C1 segment of cervical spinal cord (tissue), 14 donors: Measurements from ENCODE around the gene SPATA31E1.
"Not testable (repeated sequence)": the region's sequence is repeated elsewhere in the genome, so short reads cannot be mapped to it uniquely, and the experiment has no call there.

ENCODE experiments used
- DNase-seq, 14 donors: peaks; one replicate each; lab custom pipeline; 2025; lab: John Stamatoyannopoulos, UW

The SPATA31E1 gene

DNA sequence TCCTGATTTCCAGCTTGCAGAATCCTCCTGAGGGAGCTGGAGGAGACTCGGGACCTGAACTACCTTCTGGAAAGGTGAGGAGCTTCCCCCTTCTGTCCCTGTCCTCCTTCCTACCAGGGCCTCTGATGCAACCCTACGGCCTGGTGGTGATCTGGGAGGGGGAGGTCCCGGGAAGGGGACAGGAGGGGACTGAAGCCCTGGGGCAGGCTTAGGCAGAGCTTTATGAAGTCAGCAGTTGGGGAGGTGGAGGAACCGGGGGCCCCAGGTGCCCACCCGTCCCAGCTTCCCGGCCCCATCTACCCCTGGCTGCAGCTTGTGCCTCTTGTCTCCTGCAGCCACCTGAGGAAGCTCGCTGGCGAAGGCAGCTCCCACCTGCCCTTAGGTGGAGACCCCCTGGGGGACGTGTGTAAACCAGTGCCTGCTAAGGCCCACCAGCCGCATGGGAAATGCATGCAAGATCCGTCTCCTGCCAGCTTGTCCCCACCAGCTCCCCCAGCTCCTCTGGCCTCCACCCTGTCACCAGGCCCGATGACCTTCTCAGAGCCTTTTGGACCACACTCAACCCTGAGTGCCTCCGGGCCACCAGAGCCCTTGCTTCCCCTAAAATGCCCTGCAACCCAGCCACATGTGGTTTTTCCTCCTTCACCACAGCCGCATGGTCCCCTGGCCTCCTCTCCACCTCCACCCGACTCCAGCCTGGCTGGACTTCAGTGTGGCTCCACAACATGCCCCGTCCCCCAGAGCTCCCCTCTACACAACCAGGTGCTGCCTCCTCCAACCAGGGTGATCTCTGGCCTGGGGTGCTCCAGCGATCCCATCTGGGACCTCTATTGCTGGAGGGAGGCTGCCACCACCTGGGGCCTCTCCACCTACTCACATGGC lies 2.1 kb downstream of the SPATA31E1 start:
- DNase-seq: no peak

DNA sequence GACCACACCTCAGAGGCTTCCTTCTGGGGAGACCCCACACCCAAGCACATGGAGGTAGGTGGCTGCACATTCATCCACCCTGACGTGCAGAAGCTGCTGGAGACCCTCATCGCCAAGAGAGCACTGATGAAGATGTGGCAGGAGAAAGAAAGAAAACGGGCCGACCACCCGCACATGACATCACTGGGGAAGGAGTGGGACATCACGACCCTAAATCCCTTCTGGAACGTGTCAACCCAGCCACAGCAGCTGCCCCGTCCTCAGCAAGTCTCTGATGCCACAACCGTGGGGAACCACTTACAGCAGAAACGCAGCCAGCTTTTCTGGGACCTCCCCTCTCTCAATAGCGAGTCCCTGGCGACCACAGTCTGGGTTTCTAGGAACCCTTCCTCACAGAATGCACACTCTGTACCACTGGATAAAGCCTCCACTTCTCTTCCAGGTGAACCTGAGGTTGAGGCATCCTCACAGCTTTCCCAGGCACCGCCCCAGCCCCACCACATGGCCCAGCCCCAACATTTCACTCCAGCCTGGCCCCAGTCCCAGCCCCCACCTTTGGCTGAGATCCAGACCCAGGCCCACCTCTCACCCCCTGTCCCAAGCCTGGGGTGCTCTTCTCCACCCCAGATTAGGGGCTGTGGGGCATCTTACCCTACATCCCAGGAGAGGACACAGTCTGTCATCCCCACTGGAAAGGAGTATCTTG lies 3.0 kb downstream of the SPATA31E1 start:
- DNase-seq: no peak

DNA sequence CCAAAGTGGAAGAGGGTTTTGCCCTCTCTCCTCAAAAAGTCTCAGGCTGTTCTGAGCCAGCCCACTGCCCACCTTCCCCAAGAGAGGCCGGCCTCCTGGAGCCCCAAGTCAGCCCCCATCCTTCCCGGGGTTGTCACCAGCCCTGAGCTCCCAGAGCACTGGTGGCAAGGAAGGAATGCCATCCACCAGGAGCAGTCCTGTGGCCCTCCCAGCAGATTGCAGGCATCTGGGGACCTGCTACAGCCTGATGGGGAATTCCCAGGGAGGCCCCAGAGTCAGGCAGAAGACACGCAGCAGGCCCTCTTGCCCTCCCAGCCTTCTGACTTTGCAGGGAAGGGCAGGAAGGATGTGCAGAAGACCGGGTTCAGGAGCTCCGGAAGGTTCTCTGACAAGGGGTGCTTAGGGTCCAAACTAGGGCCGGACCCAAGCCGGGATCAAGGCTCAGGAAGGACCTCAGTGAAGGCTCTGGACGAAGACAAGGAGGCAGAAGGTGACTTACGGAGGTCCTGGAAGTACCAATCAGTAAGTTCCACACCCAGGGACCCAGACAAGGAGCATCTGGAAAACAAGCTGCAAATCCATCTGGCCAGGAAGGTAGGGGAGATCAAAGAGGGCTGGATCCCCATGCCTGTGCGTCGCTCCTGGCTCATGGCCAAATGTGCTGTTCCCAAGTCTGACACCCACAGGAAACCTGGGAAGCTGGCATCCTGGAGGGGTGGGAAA lies 3.7 kb downstream of the SPATA31E1 start:
- no peak for DNase-seq

DNA sequence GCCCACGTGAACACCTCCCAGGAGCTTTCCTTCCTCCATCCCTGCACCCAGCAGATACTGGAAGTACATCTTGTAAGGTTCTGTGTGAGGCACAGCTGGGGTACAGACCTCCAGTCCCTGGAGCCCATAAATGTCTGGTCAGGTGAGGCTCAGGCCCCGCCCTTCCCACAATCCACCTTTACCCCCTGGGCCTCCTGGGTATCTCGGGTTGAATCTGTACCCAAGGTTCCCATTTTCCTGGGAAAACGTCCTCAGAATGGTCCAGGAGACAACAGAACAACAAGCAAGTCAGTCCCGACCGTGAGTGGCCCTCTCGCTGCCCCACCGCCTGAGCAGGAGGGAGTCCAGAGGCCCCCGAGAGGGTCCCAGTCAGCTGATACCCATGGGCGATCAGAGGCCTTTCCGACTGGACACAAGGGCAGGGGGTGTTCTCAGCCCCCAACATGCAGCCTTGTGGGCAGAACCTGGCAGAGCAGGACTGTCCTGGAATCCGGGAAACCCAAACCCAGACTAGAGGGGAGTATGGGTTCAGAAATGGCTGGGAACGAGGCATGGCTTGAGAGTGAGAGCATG lies 4.3 kb downstream of the SPATA31E1 start:
- DNase-seq: no peak

DNA sequence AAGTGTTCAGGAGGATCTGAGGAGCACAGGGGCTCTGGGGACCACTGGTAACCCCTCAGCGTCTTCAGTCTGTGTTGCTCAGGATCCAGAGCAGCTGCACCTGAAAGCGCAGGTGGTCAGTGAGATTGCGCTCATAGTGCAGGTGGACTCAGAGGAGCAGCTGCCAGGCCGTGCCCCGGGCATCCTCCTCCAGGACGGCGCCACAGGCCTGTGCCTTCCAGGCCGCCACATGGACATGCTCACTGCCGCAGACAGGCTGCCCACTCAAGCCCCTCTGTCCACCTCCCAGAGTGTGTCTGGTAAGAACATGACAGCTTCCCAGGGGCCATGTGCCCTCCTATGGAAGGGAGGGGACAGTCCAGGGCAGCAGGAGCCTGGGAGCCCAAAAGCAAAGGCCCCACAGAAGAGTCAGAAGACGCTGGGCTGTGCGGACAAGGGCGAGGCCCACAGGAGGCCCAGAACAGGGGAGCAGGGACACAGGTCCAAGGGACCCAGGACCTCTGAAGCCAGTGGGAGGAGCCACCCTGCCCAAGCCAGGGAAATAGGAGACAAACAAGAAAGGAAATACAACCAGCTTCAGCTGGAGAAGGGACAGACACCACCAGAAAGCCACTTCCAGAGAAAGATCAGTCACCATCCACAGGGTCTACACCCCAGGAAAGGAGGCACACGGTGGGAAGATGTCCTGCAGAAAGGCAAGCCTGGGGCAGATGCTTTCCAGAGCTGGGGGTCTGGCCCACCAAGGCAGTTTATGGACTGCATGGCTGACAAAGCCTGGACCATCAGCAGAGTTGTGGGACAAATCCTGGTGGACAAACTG lies 5.2 kb downstream of the SPATA31E1 start:
- DNase-seq: no peak

- no peak for DNase-seq
These were observed 5.8 kb downstream of the SPATA31E1 start for GRCh38 chr9:87888501-87888900.

DNA sequence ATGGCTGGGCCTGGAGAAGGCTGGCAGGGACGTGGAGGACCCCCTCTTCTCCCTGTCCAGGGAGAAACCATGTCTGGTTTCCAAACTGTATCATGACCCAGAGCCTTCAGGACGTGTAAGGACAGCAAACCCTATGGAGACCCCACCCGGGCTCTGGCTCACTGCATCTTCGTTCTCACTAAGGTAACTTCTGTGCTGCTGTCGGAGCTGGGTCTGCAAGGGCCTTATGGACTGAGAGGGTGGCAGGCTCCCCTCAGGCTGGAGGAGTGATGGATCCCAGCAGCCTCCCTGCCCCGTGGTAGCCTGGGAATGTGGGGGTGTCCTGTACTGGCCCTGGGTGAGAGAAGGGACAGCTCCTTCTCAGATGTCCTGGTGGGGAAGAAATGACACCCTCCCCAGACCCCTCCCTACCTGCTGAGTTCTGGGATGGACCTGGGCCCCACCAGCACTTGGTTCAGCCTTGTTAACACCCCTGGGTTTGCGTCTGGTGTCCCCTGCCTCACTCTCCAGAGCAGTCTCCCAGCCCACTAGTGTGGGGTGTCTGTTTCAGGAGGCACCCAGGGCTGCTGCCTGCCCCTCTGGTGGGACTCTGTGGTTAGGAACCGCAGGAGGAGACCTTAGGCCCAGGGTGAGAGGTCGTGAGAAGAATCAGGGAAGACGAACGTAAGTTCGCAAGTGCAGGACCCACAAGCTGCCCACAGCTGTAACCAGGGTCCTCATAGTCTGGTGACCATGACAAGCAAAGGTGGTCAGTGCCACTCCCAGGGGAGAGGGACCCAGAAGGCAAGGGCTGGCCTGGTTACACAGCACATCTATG lies 6.6 kb downstream of the SPATA31E1 start:
- DNase-seq: no peak

DNA sequence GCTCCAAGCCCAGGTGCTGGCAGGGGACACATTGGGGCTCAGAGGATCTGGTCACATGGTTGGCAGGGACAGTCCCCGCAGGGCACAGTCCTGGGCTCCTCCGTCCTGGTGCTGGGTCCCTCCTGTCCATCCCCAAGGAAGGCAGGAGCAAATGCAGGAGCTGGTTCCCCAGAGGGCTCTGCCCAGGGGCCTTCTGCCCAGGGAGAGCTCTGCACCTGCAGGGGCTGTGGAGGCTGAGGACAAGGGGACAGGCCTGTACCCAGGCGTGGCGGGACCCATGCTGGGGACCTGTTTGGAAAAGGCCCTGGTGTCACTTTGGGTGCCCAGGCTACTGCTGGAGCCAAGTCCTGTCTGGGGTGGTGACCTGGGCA lies 7.2 kb downstream of the SPATA31E1 start:
- no peak for DNase-seq

- no peak for DNase-seq
These were observed 8.2 kb downstream of the SPATA31E1 start for GRCh38 chr9:87890837-87891236.

DNA sequence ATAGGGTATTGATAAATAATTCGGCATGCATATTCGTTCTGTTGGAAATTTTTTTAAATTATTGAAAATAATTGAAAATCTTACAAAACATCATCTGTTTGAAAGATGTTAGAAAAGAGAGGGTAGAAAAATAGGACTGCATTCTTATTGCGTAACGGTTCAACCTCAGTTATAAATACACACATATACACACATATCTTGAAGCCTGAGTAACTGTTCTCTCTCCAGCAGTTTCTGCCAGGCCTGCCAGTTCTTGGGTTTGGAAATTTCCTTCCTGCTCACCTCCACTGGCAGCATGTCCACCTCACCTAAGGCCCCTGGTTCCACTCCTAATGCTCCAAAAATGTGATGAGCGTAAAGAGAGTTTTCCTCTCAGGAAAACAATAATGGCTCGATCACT lies 9.1 kb downstream of the SPATA31E1 start:
- DNase-seq: no peak

DNA sequence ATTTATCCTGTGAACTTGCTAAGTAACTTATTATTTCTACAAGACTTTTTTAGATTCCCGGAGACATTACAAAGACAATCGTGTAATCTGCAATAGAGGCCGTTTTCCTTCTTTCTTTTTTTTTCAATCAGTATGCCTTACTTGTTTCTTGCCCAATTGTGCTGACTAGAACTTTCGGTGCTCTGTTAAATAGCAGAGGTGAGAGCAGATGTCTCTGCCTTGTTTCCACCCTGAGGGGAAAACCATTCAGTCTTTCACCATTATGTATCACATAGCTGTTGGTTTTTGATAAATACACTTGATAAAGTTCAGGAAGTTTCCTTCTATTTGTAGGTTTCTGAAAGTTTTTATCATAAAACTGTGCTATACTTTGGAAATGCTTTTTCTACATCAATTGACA lies 10.3 kb downstream of the SPATA31E1 start:
- no peak for DNase-seq

DNA sequence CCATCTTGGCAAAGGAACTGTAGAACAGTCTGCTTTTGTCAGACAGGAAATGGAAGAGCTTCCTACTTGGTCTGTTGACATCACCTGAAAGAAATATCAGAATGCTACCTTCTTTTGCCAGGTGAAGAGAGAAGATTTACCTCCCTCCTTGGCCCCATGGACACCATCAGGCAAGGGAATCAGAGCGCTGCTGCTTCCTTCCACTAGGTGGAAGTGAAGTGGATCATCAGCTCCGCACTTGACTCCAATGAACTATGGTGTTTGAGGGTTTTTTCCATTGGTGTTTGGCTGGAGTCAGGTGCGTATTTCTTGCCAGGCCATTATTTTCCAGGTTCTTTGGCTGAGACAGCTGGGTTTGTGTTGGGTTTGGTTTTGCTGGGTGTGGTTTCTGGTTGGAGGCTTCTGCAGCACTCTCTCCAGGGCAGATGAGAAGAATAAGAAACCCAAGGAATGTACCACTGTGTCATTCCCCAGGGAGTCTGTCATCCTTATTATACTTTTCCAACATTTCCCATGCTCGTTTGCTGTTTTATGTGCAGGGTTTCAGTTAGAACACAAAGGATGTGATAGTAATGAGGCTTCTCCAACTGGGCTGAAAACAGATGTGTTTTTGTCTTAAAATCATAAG lies 12.4 kb downstream of the SPATA31E1 start:
- no peak for DNase-seq

DNA sequence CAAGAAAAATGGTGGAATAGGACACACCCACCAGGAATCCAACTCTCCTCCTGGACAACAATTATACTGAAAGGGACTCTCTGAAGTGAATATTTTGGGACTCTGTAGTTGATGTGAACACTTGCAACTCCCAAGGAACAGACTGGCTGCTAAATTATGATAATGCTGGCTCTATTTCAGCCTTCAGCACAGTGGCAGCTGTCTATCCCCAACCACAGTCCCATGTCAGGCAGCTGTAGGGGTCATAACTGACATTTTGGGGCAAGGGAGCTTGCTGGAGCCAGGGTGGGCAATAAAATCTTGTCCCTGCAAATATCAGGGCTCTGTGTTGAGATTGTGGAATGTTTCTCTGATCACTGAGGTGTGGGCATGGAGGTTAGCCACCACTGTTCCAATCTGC lies 14.2 kb downstream of the SPATA31E1 start:
- no peak for DNase-seq

GRCh38 chr9:87898151-87898550 lies 15.5 kb downstream of the SPATA31E1 start:
- no peak for DNase-seq

DNA sequence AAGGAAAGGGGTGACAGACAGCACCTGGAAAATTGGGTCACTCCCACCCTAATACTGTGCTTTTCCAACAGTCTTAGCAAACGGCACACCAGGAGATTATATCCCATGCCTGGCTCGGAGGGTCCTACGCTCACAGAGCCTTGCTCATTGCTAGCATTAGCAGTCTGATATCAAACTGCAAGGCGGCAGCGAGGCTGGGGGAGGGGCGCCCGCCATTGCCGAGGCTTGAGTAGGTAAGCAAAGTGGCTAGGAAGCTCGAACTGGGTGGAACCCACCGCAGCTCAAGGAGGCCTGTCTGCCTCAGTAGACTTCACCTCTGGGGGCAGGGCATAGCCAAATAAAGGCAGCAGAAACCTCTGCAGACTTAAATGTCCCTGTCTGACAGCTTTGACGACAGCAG lies 19.7 kb downstream of the SPATA31E1 start:
- DNase-seq: not testable (repeated sequence)

GRCh38 chr9:87909310-87910041 lies 26.8 kb downstream of the SPATA31E1 start:
- no peak for DNase-seq

DNA sequence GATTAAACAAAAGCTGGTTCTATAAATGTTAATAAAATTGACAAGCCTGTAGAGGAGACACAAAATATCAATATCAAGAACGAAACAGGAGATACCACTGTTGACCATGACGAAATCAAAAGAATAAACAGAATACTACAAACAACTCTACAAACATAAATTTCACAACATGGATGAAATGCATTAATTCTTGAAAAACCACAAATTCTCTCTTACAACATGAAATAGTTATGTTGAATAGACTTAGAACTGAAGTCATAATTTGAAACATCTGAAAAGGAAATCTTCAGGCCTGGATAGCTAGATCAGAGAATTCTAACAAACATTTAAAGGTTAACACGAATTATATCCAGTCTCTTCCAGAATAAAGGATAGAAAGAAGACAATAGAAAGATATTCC lies 28.1 kb downstream of the SPATA31E1 start:
- no peak for DNase-seq

- DNase-seq: not testable (repeated sequence)
These were observed 35.0 kb downstream of the SPATA31E1 start, which contains the start of gene SPATA31C1 for GRCh38 chr9:87917662-87918061. Gene SPATA31C1, plus strand, starts transcription at chr9:87917962.

GRCh38 chr9:87919013-87919412 lies 36.3 kb downstream of the SPATA31E1 start:
- DNase-seq: not testable (repeated sequence)
